SK-N-SH treated with all-trans-retinoic acid at 6 μM for 48 hours (cell line): ENCODE results near the gene ADGRG6.

ENCODE experiments used
- ATAC-seq: fragments of 200-7000 bp; cut with Tn5 transposase; 3 replicates; pipeline ENCODE4 v1.9.1; 2020; ENCODE audit warnings: mild to moderate bottlenecking, moderate library complexity
- ARNTL ChIP-seq: fragments of 450-650 bp; formaldehyde crosslinking; IDR thresholded peaks from 2 replicates; pipeline ENCODE4 v1.5.0; 2020; ENCODE audit warnings: low read depth, mild to moderate bottlenecking, moderate library complexity, borderline replicate concordance
- CSDC2 ChIP-seq: fragments of 250-450 bp; sonication (Bioruptor Pico); IDR thresholded peaks from 2 replicates; pipeline ENCODE4 v1.5.0; 2020; ENCODE audit warnings: mild to moderate bottlenecking, moderate library complexity
- CSRNP3 ChIP-seq: fragments of 250-450 bp; sonication (Bioruptor Pico); IDR thresholded peaks from 2 replicates; pipeline ENCODE4 v1.5.1; 2021; ENCODE audit warnings: mild to moderate bottlenecking, moderate library complexity
- ESRRG ChIP-seq: fragments of 250-450 bp; sonication (Bioruptor Pico); IDR thresholded peaks from 2 replicates; pipeline ENCODE4 v1.6.1; 2021; ENCODE audit warnings: mild to moderate bottlenecking
- GLIS3 ChIP-seq: fragments of 250-450 bp; sonication (Bioruptor Pico); IDR thresholded peaks from 2 replicates; pipeline ENCODE4 v1.5.0; 2020; ENCODE audit warnings: mild to moderate bottlenecking, moderate library complexity
- ISL1 ChIP-seq: fragments of 250-450 bp; sonication (Bioruptor Pico); IDR thresholded peaks from 2 replicates; pipeline ENCODE4 v2.1.2; 2022; ENCODE audit warnings: mild to moderate bottlenecking, moderate library complexity
- OSR1 ChIP-seq: fragments of 250-450 bp; sonication (Bioruptor Pico); IDR thresholded peaks from 2 replicates; pipeline ENCODE4 v1.8.0; 2022; ENCODE audit warnings: moderate library complexity, mild to moderate bottlenecking, inconsistent platforms
- POU6F1 ChIP-seq: fragments of 250-450 bp; sonication (Bioruptor Pico); IDR thresholded peaks from 2 replicates; pipeline ENCODE4 v1.8.0; 2021; ENCODE audit warnings: low read depth, mild to moderate bottlenecking, moderate library complexity, borderline replicate concordance
- PPARA ChIP-seq: fragments of 250-450 bp; sonication (Bioruptor Pico); IDR thresholded peaks from 2 replicates; pipeline ENCODE4 v1.5.0; 2020; ENCODE audit warnings: mild to moderate bottlenecking, borderline replicate concordance
- RARB ChIP-seq: fragments of 250-450 bp; sonication (Bioruptor Pico); IDR thresholded peaks from 2 replicates; pipeline ENCODE4 v1.8.0; 2021; ENCODE audit warnings: mild to moderate bottlenecking, moderate library complexity
- SNAI2 ChIP-seq: fragments of 250-450 bp; sonication (Bioruptor Pico); IDR thresholded peaks from 2 replicates; pipeline ENCODE4 v1.5.0; 2020; ENCODE audit warnings: mild to moderate bottlenecking, moderate library complexity
- TCF4 ChIP-seq: fragments of 250-450 bp; sonication (Bioruptor Pico); IDR thresholded peaks from 2 replicates; pipeline ENCODE4 v1.8.0; 2021; ENCODE audit warnings: mild to moderate bottlenecking, moderate library complexity, borderline replicate concordance
- TOX ChIP-seq: fragments of 250-450 bp; sonication (Bioruptor Pico); IDR thresholded peaks from 2 replicates; pipeline ENCODE4 v1.8.0; 2021; ENCODE audit warnings: mild to moderate bottlenecking, moderate library complexity, borderline replicate concordance
- ZC3H10 ChIP-seq: fragments of 250-450 bp; sonication (Bioruptor Pico); IDR thresholded peaks from 2 replicates; pipeline ENCODE4 v1.5.1; 2021; ENCODE audit warnings: mild to moderate bottlenecking, moderate library complexity
- ZFP3 ChIP-seq: fragments of 250-450 bp; sonication (Bioruptor Pico); IDR thresholded peaks from 2 replicates; pipeline ENCODE4 v1.5.0; 2020; ENCODE audit warnings: mild to moderate bottlenecking, moderate library complexity
- ZFP30 ChIP-seq: fragments of 450-650 bp; formaldehyde crosslinking; IDR thresholded peaks from 2 replicates; pipeline ENCODE4 v1.5.0; 2022; ENCODE audit warnings: mild to moderate bottlenecking, moderate library complexity
- ZNF565 ChIP-seq: fragments of 450-650 bp; formaldehyde crosslinking; conservative IDR thresholded peaks from 2 replicates; pipeline ENCODE4 v1.5.0; 2020; ENCODE audit warnings: low read depth, mild to moderate bottlenecking, moderate library complexity
- ZNF70 ChIP-seq: fragments of 450-650 bp; formaldehyde crosslinking; IDR thresholded peaks from 2 replicates; pipeline ENCODE4 v1.5.0; 2020; ENCODE audit warnings: mild to moderate bottlenecking, moderate library complexity
- ZNF8 ChIP-seq: fragments of 450-650 bp; formaldehyde crosslinking; IDR thresholded peaks from 2 replicates; pipeline ENCODE4 v1.5.0; 2020; ENCODE audit warnings: mild to moderate bottlenecking, moderate library complexity
- TF ChIP-seq, protein P1 (sequence below): fragments of 250-450 bp; sonication (Bioruptor Pico); IDR thresholded peaks from 2 replicates; pipeline ENCODE4 v1.8.0; 2020; ENCODE audit warnings: mild to moderate bottlenecking, moderate library complexity, borderline replicate concordance
- TF ChIP-seq, protein P2 (sequence below): fragments of 250-450 bp; sonication (Bioruptor Pico); IDR thresholded peaks from 2 replicates; pipeline ENCODE4 v1.5.0; 2020; ENCODE audit warnings: mild to moderate bottlenecking, moderate library complexity
- TF ChIP-seq, protein P3 (sequence below): fragments of 250-450 bp; sonication (Bioruptor Pico); IDR thresholded peaks from 2 replicates; pipeline ENCODE4 v1.5.1; 2020; ENCODE audit warnings: low read depth, mild to moderate bottlenecking, moderate library complexity

Gene ADGRG6

DNA sequence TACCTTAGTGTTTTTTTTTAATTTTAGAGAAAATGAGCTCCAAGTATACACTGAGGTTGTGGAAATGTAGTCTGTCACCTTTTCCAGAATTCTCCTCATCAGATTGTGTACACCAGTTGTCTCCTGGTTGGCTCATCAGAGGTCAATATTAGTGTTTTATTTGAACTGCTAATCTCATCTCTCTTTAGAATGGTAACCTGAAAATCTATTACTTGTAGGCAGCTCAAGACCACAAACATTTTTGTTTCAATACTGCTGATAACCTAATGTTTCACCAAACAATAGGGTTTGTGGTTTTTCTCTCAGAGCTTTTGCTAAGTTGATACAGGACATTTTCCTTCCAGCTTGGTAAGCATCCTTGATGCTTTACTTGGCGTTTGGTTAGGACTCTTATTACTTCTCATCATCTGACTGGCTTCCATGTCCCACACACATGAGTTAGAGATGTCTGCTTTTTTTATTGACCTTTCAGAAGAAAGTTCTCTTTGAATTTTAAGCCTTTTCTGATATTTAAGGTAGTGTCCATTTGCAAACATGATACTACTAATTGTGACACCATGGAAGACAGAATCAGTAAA is 15.1 kb downstream of the ADGRG6 start:
- TF ChIP-seq ESRRG, result no peak
- TF ChIP-seq ZFP3 (CRISPR knock-in tag), result no peak
- no peak for TF ChIP-seq SNAI2 (CRISPR knock-in tag)
- no peak for TF ChIP-seq ZFP30
- TF ChIP-seq CSRNP3 (CRISPR knock-in tag), result no peak
- TF ChIP-seq, protein P1, sequence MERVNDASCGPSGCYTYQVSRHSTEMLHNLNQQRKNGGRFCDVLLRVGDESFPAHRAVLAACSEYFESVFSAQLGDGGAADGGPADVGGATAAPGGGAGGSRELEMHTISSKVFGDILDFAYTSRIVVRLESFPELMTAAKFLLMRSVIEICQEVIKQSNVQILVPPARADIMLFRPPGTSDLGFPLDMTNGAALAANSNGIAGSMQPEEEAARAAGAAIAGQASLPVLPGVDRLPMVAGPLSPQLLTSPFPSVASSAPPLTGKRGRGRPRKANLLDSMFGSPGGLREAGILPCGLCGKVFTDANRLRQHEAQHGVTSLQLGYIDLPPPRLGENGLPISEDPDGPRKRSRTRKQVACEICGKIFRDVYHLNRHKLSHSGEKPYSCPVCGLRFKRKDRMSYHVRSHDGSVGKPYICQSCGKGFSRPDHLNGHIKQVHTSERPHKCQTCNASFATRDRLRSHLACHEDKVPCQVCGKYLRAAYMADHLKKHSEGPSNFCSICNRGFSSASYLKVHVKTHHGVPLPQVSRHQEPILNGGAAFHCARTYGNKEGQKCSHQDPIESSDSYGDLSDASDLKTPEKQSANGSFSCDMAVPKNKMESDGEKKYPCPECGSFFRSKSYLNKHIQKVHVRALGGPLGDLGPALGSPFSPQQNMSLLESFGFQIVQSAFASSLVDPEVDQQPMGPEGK (CRISPR knock-in tag), result no peak
- no peak for TF ChIP-seq RARB (CRISPR knock-in tag)
- no peak for TF ChIP-seq ZNF70 (CRISPR knock-in tag)
- TF ChIP-seq CSDC2 (CRISPR knock-in tag), result no peak
- no peak for TF ChIP-seq TOX
- TF ChIP-seq PPARA (CRISPR knock-in tag), result no peak
- TF ChIP-seq, protein P2, sequence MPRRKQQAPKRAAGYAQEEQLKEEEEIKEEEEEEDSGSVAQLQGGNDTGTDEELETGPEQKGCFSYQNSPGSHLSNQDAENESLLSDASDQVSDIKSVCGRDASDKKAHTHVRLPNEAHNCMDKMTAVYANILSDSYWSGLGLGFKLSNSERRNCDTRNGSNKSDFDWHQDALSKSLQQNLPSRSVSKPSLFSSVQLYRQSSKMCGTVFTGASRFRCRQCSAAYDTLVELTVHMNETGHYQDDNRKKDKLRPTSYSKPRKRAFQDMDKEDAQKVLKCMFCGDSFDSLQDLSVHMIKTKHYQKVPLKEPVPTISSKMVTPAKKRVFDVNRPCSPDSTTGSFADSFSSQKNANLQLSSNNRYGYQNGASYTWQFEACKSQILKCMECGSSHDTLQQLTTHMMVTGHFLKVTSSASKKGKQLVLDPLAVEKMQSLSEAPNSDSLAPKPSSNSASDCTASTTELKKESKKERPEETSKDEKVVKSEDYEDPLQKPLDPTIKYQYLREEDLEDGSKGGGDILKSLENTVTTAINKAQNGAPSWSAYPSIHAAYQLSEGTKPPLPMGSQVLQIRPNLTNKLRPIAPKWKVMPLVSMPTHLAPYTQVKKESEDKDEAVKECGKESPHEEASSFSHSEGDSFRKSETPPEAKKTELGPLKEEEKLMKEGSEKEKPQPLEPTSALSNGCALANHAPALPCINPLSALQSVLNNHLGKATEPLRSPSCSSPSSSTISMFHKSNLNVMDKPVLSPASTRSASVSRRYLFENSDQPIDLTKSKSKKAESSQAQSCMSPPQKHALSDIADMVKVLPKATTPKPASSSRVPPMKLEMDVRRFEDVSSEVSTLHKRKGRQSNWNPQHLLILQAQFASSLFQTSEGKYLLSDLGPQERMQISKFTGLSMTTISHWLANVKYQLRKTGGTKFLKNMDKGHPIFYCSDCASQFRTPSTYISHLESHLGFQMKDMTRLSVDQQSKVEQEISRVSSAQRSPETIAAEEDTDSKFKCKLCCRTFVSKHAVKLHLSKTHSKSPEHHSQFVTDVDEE (CRISPR knock-in tag), result no peak
- TF ChIP-seq ZNF565 (CRISPR knock-in tag), result no peak
- TF ChIP-seq, protein P3, sequence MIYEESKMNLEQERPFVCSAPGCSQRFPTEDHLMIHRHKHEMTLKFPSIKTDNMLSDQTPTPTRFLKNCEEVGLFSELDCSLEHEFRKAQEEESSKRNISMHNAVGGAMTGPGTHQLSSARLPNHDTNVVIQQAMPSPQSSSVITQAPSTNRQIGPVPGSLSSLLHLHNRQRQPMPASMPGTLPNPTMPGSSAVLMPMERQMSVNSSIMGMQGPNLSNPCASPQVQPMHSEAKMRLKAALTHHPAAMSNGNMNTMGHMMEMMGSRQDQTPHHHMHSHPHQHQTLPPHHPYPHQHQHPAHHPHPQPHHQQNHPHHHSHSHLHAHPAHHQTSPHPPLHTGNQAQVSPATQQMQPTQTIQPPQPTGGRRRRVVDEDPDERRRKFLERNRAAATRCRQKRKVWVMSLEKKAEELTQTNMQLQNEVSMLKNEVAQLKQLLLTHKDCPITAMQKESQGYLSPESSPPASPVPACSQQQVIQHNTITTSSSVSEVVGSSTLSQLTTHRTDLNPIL, result no peak
- TF ChIP-seq ZC3H10, result no peak
- TF ChIP-seq POU6F1 (CRISPR knock-in tag), result no peak
- no peak for TF ChIP-seq GLIS3 (CRISPR knock-in tag)
- no peak for TF ChIP-seq TCF4 (CRISPR knock-in tag)
- TF ChIP-seq OSR1 (CRISPR knock-in tag), result no peak
- no peak for TF ChIP-seq ARNTL (CRISPR knock-in tag)

GRCh38 chr6:142318714-142319113 is 16.9 kb downstream of the ADGRG6 start:
- no peak; the same call in 2 of the 3 replicates for ATAC-seq
- TF ChIP-seq ZNF565 (CRISPR knock-in tag), result no peak
- TF ChIP-seq SNAI2 (CRISPR knock-in tag), result no peak
- TF ChIP-seq ZFP3 (CRISPR knock-in tag), result no peak
- TF ChIP-seq CSDC2 (CRISPR knock-in tag), result no peak
- no peak for TF ChIP-seq ZNF8 (CRISPR knock-in tag)
- TF ChIP-seq, protein P3, result no peak
- no peak for TF ChIP-seq OSR1 (CRISPR knock-in tag)
- TF ChIP-seq CSRNP3 (CRISPR knock-in tag), result no peak
- TF ChIP-seq TCF4 (CRISPR knock-in tag), result no peak
- no peak for TF ChIP-seq ISL1 (CRISPR knock-in tag)

More for the DNA sequence above, 15.1 kb downstream of the ADGRG6 start:
- ATAC-seq, result no peak
